Airway epithelial cell (primary cell): ENCODE measurements around the gene ALKBH2. TPM values are rescaled to one million over a fixed set of nuclear protein-coding genes. Genes with fewer than 3 reads are reported as not detected.

Source experiments
- total RNA-seq: library from RNA; depleted of rRNA; stranded (reverse); fragments of >200 nt; gene quantifications from 2 replicates; pipeline ENCODE4 v1.2.3, GENCODE V29; 2015

ALKBH2 gene
- total RNA-seq: 21.9 and 26.9 TPM in 2 replicates

GRCh38 chr12:109093022-109093918 is at the start of gene ALKBH2:
Gene ALKBH2, minus strand, starts transcription at chr12:109093472. Its CDS starts 686 bp downstream, at chr12:109092786.

GRCh38 chr12:109115758-109116610 is 22.7 kb upstream of the ALKBH2 start, which contains the start of gene ACACB:
Gene ACACB, plus strand, starts transcription at chr12:109116587. Its CDS starts 22,819 bp downstream, at chr12:109139406.

GRCh38 chr12:109097435-109098182 is 4.3 kb upstream of the ALKBH2 start, which contains the start of gene UNG:
Gene UNG, plus strand, starts transcription at chr12:109097597. Its CDS starts 83 bp downstream, at chr12:109097680.

GRCh38 chr12:109052414-109053323 is 40.6 kb downstream of the ALKBH2 start, which contains the start of gene USP30:
Gene USP30, plus strand, starts transcription at chr12:109052576. Its CDS starts 103 bp downstream, at chr12:109052679.

Other genes with a start within 250 kb of the ALKBH2 start
- 13.9 and 25.0 TPM in 2 replicates for gene SSH1, start 235.9 kb downstream of the ALKBH2 start, total RNA-seq
- gene DAO, start 213.4 kb downstream of the ALKBH2 start, total RNA-seq: not detected in 2 replicates
- gene SVOP, start 72.4 kb downstream of the ALKBH2 start, total RNA-seq: not detected in 2 replicates
- 10.5 TPM in 2 replicates for gene USP30, start 40.9 kb downstream of the ALKBH2 start, total RNA-seq
- 51.4 and 96.9 TPM in 2 replicates for gene UNG, start 4.1 kb upstream of the ALKBH2 start, total RNA-seq
- gene ACACB, start 23.1 kb upstream of the ALKBH2 start, total RNA-seq: 0.70 and 6.5 TPM in 2 replicates
- gene FOXN4, start 215.8 kb upstream of the ALKBH2 start, total RNA-seq: not detected in 2 replicates